HG03571 (cell line): ENCODE results near the gene GRAMD2B.

Source experiments
- ATAC-seq: cut with Tn5 transposase; IDR thresholded peaks from one replicate; pipeline ENCODE4 v1.9.1; 2021; ENCODE audit not compliant: unreplicated experiment

GRAMD2B gene

GRCh38 chr5:126534553-126534952 lies 111.3 kb downstream of the GRAMD2B start:
- ATAC-seq = no peak

GRCh38 chr5:126535856-126536545 lies 112.8 kb downstream of the GRAMD2B start:
- no peak for ATAC-seq

- ATAC-seq = no peak
Observed at GRCh38 chr5:126536874-126537273, 113.7 kb downstream of the GRAMD2B start.

- ATAC-seq = no peak
Observed at GRCh38 chr5:126538579-126538978, 115.4 kb downstream of the GRAMD2B start.

- no peak for ATAC-seq
Observed at GRCh38 chr5:126540631-126541030, 117.4 kb downstream of the GRAMD2B start.

- no peak for ATAC-seq
Observed at GRCh38 chr5:126542441-126542840, 119.2 kb downstream of the GRAMD2B start.

GRCh38 chr5:126543009-126543408 lies 119.8 kb downstream of the GRAMD2B start:
- no peak for ATAC-seq

- no peak for ATAC-seq
Observed at GRCh38 chr5:126543660-126544059, 120.5 kb downstream of the GRAMD2B start.
